GM08714 (cell line): ENCODE results near the gene SEMA3B.
A peak's percentile ranks its signal among the peaks of the same experiment; 100 is the strongest.

Source experiments
- H3K4me3 ChIP-seq: fragments of 200-500 bp; sonication (Bioruptor generic); 2 replicates; pipeline ENCODE4 v1.5.1; 2014; ENCODE audit warnings: mild to moderate bottlenecking, low read length, inconsistent platforms
- ZNF274 ChIP-seq: IDR thresholded peaks from 2 replicates; pipeline ENCODE4 v1.6.1; 2012; ENCODE audit warnings: mild to moderate bottlenecking, low read depth, low read length

Gene SEMA3B

DNA sequence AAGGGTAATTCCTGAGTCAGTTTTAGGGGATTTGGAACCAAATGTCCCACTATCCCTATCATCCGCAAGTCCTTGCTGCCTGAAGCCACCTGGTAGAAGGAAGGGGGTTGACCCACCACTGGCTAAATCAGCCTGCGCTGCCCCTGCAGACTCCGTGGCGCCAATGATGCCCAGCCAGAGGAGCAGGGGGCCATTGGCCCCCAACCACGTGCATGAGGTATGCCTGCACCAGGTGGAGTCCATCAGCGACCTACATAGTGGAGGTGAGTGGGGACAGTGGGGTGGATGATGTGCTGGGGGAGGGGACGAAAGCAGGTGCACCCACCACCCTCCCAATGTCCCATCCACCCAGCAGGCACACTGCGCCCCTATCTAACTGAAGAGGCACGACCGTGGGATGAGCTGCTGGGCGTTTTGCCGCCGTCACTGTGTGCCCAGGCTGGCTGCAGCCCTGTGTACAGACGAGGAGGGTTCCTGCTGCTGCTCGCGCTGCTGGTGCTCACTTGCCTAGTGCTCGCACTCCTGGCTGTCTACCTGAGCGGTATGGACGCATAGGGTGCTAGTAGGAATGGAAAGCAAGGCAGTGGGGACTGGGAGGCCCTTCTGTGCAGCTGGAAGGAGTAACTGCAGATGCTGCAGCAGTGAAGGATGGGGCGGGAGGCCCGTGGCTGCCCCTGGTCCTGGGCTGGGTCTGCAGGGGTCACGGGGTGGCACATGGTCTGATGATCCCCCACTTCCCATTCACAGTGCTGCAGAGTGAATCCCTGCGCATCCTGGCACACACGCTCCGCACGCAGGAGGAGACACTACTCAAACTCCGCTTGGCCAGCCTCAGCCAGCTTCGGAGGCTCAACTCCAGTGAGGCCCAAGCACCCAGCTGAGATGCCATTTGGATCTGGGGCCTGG is 17.6 kb downstream of the SEMA3B start:
- TF ChIP-seq ZNF274 = no peak
- H3K4me3 ChIP-seq = no peak overlapping the region

DNA sequence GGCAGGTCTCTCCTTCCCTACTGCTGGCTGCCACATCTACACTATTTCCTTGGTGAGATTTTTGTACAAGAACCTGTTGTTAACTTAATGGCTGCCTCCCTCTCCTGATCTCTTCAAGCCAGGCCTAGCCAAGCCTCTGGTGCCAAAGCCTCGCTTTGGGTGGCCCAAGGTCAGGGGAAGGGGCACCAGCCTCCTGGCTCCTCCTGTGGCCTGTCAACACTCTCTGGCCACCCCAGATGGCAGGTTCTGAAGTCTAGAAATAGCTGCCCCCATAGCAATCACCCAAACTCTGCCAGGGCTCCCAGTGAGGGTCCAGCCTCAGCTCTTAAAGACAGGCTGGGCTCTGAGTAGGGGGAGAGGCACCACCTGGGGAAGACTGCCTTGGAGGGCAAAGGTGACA is 18.3 kb downstream of the SEMA3B start:
- no peak for TF ChIP-seq ZNF274
- H3K4me3 ChIP-seq = no peak overlapping the region

DNA sequence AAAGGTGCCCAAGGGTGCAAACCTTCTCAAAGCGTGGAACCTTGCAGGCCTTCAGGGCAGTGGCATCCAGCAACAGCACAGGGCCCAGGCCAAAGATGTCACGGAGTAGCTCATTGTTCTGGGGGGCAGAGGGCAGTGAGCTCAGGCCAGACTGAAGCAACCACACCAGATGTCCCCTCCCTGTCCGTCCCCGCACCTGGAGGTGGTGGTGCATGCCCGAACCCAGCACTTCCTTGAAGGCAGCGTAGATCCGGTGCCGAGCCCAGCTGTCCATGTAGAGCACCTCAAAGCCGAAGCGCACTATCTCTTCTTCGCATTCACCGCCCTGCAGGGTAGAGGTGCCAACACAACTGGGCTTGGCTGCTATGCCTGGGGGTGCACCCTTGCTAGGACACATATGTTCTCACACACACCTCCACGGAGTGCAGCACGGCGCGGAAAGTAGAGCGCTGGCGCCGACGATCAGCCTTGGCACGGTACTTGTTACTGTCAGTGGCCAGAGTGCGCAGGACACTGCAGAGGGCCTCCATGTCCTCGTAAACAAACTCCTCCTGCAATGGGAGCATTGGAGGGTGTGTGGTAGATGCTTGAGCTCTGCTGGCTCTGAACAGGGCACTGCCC is 19.6 kb downstream of the SEMA3B start:
- TF ChIP-seq ZNF274 = no peak
- H3K4me3 ChIP-seq = no peak overlapping the region

DNA sequence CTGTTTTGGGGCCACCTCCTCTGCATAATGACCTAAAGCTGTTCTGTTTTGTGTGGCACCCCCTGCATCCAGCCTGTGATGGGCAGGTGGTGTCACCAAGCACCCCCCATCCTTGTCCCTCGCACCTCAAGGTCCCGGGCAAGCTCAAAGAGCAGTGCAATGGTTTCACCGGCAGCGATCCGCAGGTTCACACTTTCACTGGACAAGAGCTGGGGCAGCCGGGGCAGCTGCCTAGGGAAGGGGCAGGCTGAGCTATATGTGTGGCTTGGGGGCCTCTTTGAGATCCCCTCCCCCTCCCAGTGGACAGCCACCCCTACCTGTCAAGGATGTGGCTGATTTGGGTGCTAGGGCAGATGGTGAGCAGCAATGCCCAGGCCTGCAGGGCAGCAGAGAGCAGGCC is 20.2 kb downstream of the SEMA3B start:
- H3K4me3 ChIP-seq = no peak overlapping the region
- TF ChIP-seq ZNF274 = no peak

DNA sequence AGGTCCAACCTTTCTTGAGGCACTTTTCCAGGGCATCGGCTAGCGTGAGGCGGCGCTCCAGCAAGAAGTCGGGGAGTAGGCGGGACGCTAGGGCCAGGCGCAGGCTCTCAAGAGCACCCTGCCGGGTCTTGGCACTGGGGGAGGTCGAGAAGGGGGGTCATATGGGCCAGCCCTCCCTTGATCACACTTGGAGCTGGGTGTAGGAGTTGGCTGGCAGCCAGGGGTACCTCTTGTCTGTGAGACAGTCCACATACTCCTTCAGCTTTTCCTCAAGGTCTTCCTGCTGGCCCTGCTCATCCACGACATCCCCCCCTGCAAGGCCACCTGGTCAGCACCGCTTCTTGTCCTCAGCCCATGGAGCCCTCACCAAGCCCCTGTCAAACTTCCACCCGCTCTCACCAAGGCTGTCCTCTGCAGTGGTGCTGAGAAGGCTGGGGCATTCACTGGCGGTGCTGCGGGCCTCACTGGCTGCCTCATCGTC is 21.3 kb downstream of the SEMA3B start:
- no peak overlapping the region for H3K4me3 ChIP-seq
- TF ChIP-seq ZNF274 = no peak

DNA sequence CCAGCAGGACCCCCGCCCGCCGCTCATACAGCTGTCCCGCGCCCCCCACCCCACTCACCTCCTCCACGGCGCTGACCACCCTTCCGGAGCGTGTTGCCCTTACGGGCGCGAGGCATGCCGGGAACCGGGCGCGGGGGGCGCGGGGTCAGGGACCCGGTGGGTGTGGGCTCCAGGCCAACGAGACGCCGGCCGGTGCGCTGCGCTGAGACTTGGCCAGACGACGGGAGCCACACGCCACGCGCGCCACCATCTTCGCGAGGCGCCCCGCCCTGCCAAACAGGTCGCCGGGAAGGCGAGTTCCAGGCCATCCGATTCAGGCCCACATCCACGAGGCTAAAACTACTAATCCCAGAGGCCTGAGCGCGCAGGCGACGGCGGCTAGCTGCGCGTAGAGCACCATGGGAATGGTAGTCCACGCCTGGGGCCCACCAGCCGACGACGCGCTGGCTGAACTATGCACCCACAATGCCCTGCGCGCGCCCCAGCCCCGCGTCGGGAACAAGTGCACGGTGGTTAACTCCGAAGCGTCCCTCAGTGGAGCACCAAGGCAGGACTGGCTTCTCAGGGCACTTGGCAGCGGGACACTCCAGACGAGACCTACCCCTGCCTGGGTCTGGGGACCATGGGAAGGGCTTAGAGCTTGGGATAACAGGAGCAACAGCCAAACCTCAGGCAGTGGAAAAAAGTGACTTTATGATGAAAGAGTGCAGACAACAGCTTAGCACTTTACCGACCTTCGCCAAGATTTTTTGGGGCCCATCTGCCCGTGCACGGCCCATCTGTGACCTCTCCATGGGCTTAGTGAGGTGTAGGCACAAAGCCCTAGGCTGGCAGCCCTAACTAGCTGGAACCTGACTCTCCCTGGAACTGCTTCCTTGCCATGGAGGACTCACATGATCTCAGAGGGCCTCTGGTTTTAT is 23.5 kb downstream of the SEMA3B start, which contains the start of gene IFRD2:
IFRD2 (minus strand) TSS at position 271 of the 920 bp plus-strand sequence; CDS start at position 116, 155 bp downstream.
- no peak for TF ChIP-seq ZNF274
- peak within 1 kb of the TSS; percentile 94 for H3K4me3 ChIP-seq

DNA sequence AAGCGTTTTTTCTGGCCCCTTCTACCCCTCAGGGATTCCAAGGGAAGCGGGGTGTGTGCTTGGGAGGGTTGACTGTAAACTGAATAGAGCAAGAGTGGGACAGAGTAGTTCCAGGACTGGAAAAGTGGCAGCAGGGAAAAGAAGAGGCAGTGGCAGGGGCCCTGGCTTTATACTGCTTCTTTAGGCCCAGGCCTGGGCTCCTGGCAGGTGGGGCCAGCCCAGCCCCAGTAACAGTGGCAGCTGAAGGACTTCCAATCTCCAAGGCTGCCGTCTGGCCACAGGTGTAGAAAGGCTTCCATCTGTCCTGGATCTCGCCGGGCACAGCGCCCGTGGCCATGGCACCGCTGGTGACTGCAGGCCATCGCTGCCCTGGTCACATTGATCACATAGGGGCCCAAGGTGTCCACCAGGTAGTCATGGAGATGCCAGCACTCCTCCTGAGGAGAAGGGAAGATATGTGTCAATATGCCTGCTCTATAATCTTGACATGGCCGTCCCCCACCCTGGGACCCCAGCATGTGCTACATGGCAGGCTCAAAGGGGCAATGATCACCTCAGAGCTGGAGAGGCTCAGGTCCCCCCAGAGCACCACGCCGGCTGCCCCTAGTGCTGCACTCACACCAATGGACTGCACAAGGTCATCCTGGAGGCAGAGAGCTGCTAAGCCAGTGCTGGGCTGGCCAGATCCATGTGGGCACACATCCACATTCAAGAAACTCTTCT is 24.3 kb downstream of the SEMA3B start:
- TF ChIP-seq ZNF274 = no peak
- H3K4me3 ChIP-seq = no peak overlapping the region; the same call in 1 of the 2 replicates

DNA sequence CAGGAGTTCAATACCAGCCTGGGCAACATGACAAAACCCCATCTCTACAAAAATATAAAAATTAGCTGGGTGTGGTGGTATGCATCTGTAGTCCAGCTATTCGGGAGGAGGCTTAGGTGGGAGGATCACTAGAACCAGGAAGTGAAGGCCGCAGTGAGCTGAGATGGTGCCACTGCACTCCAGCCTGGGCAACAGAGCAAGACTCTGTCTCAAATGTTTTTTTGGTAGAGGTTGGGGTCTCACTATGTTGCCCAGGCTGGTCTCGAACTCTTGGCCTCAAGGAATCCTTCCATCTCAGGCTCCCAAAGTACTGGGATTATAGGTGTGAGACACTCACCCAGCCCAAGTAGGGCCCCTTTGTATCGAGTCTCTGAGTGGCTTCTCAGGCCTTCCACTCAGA is 25.1 kb downstream of the SEMA3B start:
- H3K4me3 ChIP-seq = no peak overlapping the region
- TF ChIP-seq ZNF274 = no peak

DNA sequence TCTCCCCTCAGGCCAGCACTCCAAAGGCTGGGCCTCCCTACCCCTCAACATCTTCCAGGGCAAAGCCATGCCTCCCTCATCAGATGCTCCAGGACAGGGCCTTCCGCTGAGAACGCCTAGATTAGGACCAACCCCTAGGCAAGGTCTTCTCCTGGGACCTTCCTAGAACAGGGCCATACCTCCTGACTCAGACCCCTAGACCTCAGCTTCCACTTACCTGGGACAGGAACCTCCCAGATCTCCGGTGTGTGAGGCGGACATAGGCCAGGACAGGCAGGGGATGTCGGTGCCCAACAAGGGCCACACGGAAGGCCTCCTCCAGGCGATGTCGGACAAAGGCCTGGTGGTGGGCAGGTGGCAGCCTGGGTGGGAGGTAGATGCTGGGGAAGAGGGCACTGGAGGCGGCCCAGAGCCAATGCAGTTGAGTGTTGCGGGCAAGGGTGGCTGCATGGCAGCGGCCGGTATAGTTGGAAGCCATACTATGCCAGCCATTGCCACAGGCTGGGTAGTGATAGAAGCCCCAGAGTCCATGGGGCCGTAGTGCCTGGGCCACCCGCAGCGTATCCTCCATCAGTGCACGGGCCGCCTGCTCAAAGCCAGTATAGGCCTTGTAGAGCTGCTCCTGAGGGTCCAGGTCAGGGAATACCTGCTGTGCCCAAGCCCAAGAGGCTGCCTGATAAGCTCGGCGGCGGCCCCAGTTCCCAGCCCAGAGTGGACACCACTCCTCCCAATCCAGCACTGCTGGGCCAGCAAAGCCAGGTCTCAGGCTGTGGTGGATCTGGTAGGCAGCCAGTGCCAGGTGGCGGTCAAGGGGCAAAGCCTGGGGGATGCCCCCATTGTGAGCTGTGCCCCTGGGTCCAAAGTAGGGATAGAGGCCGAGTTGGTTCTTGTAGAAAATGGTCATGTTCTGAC is 25.8 kb downstream of the SEMA3B start:
- TF ChIP-seq ZNF274 = no peak
- no peak overlapping the region for H3K4me3 ChIP-seq

DNA sequence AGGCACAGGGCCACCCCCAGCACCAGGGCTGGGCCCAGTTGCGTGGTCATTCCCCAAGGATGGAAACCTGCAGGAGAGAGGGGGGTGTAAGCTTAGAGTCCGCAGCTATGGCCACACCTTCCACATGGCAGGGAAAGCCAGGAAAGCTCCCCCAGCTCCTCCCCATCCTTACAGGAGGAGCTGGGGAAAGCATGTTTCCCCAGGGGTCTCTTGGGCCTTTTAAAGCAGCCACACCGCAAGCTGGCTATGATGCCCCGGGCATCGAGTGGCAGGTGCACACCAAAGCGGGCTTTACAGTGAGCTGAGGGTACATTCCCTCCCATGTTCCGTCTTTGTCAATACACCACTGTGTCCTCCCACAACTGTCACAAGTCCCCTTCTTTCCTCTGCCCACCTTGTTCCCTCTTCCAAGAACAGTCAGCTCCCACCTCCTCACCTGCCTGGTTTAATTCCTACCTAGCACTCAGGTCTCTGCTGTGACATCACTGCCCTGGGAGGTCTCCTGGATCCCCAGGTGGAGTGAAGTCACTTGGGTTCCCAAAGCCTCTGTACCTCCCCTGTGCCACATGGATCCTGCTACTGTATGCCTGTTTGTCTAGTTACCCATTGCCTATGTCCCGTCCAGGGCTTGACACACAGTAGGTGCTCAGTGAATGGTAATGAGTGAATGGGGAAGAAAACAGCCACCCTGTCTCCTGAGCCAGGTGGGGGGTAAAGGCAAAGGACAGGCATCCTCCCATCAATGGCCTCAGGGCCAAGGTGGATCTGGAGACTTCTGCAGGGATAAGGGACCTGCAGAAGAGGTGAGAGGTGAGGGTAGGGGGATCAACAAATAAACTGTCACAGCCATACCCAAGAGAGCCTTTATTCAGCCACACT is 26.8 kb downstream of the SEMA3B start:
- H3K4me3 ChIP-seq = no peak overlapping the region
- TF ChIP-seq ZNF274 = no peak

DNA sequence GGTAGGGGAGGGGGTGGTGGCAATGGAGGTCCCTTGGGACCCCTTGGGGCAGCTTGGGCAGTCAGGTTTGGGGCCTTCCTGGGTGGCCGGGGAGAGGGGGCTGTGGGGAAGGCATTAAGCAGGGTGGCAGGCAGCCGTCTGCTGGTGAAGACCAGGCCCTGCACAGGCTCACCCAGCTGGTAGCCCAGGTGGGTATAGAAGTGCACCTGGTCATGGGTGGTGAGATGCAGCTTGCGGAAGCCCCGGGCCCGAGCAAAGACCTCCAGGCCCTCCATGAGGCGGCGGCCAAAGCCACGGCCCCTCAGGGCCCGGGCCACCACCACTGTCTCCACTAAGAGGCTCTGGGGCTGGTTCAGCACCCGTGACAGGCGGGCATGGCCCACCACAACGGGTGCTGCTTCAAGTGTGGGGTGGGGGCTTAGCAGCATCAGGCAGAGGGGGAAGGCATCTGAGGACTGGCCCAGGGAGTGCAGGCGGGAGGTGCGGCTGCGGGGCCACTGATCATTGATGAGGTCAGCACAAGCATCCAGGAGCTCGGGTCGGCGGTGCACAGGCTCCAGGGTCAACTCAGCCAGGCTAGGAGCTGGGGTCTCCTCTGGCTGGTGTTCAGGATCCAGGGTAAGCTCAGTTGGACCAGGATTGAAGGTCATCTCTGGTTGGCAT is 27.9 kb downstream of the SEMA3B start:
- no peak for TF ChIP-seq ZNF274
- H3K4me3 ChIP-seq = no peak overlapping the region

DNA sequence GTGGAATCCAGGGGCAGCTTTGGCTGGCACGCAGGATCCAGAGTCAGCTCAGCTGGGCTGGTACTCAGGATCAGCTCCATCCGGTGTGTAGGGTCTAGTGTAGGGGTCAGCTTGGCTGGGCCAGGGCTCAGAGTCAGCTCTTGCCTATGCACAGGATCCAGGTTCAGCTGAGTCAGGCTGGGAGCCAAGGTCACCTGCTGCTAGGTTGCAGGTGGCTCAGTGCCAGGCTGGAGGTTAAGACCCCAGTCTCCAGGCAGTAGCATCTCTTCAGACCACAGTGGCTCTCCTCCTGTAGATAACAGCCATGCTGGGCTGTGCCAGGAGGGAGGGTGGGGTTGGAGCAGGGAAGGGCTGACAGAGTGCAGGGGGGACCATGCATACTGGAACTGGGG is 28.4 kb downstream of the SEMA3B start:
- H3K4me3 ChIP-seq = no peak overlapping the region
- TF ChIP-seq ZNF274 = no peak
